HG03442 (cell line): ENCODE measurements around the gene FRMD8.

Source experiments
- ATAC-seq: cut with Tn5 transposase; IDR thresholded peaks from one replicate; pipeline ENCODE4 v1.9.1; 2021; ENCODE audit warnings: mild to moderate bottlenecking, moderate library complexity; ENCODE audit not compliant: unreplicated experiment

Gene FRMD8

DNA sequence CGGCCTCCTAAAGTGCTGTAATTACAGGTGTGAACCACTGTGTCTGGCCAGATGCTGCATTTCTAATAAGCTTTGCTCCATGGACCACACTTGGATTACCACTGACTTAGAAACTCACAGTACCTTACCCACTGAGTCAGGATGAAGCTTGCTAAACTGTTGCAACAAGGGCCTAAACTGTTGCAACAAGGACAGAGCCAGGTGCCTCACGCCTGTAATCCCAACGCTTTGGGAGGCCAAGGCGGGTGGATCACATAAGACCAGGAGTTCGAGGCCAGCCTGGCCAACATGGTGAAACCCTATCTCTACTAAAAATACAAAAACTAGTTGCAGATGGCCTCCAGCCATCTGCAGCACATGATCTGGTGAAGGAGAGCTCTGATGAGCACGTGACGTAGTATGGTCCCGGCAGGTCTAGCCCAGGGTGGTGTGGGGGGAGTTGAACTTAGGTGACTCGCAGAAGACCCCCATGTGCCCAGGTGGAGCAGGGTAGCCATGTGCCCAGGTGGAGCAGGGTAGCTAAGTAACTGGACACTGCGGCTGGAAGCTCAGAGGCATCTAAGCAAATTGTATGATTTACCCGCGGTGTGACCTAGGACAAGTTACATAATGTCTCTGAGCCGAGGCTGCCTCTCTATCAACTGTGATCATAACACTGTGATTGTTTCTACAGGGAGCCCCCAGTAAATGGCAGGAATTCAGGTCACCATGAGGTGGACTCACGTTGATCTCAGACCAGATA lies 12.4 kb upstream of the FRMD8 start:
- no peak for ATAC-seq

DNA sequence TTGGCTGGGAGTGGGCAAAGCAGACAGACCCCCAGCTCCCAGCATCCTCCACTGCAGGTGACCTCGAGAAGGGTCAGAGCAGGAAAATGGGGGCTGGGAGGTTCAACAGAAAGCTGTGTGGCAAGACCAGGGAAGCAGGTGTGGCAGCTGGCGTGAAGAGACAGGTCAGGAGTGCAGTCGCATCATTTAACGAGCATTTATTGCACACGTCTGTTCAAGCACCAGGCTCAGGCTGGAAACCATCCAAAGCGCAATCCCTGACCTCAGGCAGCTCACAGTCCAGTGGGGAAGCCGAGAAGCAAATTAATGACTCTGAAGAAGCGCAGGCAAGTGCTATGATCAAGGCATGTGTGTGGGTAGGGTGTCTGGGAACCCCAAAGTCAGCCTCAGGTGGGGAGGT lies 11.4 kb upstream of the FRMD8 start:
- no peak for ATAC-seq

GRCh38 chr11:65376138-65376713 lies 10.2 kb upstream of the FRMD8 start:
- no peak for ATAC-seq

GRCh38 chr11:65377036-65377435 lies 9.4 kb upstream of the FRMD8 start:
- no peak for ATAC-seq

- no peak for ATAC-seq
Observed at GRCh38 chr11:65377777-65378176, 8.7 kb upstream of the FRMD8 start.

- no peak for ATAC-seq
Observed at GRCh38 chr11:65378208-65378927, 8.1 kb upstream of the FRMD8 start.

GRCh38 chr11:65378928-65379638 lies 7.4 kb upstream of the FRMD8 start:
- ATAC-seq = no peak

GRCh38 chr11:65379698-65380459 lies 6.6 kb upstream of the FRMD8 start:
- no peak for ATAC-seq

- no peak for ATAC-seq
Observed at GRCh38 chr11:65380460-65381119, 5.8 kb upstream of the FRMD8 start.

GRCh38 chr11:65381716-65382032 lies 4.8 kb upstream of the FRMD8 start:
- peak; percentile 1 for ATAC-seq

- ATAC-seq = peak; percentile 57
Observed at GRCh38 chr11:65382033-65382803, 4.2 kb upstream of the FRMD8 start, which contains the start of gene SLC25A45. Gene SLC25A45, minus strand, starts transcription at chr11:65382646. Its CDS starts 695 bp downstream, at chr11:65381951.

GRCh38 chr11:65382804-65383368 lies 3.6 kb upstream of the FRMD8 start:
- no peak for ATAC-seq

DNA sequence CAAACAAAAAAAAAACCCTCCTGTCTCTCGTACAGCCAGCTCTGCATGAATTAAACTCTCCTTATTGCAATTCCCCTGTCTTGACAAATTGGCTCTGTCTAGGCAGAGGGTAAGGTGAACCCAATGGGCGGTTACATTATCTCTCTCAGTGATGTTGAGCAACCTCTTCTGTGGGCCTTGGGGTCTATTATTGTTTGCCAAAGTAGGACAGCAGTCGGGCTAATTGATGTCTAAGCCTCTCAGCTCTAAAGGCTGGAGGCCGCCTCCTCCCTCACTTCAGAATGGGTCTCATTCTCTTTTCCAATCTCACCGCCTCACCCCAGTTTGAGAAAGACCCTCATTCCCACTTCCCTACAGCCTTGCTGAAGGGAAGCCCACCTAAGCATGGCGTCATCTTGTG lies 2.7 kb upstream of the FRMD8 start:
- ATAC-seq = no peak

GRCh38 chr11:65384301-65384889 lies 2.0 kb upstream of the FRMD8 start:
- no peak for ATAC-seq

- no peak for ATAC-seq
Observed at GRCh38 chr11:65388731-65389130, 2.3 kb downstream of the FRMD8 start.

GRCh38 chr11:65389294-65389980 lies 3.0 kb downstream of the FRMD8 start:
- ATAC-seq = no peak

DNA sequence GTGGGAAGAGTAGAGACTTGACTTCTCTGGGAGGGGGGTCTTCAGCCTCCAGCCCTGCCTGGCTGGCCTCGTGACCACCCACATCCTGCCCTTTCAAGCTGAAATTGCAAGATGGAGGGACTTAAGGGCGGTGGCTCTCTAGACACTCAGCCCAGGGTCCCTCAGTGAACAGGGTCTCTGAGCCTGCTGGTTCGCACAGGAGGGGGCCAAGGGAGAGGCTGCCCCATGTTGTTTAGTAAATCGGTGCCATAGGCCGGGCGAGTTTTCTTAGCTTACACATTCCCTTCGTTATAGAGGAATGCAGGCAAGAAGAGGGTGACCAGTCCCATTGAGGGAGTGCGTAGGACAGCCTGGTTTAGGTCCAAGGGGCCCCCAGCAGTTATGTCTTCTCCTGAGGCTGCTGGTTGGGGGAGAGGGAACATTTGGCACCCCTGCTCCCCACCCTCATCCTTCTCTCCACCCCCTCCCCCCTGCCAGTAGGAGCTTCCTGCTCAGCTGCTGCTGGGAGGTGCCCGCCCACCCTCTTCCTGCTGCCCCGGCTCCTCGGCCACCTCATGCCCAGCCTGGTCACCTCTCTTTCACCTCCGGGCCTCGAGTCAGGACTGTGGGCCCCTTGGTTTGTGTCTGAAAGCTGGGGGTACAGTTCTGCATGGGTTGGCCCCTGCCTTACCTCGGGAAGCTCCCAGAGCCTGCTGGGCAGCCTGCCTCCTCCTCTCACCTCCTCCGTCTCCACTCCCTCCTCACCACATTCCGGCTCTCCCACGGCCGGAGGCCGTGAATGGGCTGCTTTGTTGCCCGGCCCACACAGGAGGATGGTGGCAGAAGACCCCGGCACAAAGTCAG lies 3.9 kb downstream of the FRMD8 start:
- no peak for ATAC-seq
